ENCODE results near the gene GLRA1. TPM values are rescaled to one million over a fixed set of nuclear protein-coding genes. Genes with fewer than 3 reads are reported as not detected.

GLRA1 gene
- total RNA-seq, 4 donors from 2014 or later, result not detected

DNA sequence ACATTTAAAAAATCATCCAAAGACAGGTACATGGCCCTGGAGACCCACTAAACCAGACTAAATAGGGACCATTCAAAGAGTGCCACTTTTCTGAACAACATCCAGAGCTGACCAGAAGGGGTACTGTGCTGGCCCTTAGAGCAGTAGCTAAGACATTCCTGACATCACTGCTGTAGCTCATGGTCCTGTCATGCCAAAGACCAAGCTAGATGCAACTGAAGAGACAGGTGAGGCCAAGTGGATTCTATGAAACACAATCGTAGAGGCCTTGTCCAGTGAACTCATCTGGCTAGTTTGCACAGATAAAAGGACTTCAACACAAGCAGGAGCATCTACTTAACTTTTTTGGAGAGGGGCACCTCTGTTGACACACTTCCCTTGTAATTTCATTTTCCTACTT, 109.6 kb downstream of the GLRA1 start:
- Histone ChIP-seq H3K27me3 (no peaks in the 10 kb centered on the region), H3K4me3 (no peak overlapping the region), H3K27ac (no peak overlapping the region), H3K4me1 (no peaks in the 10 kb centered on the region), H3K36me3 (peaks cover 23% of the 10 kb centered on the region), H3K9me3 (no peaks in the 10 kb centered on the region)
- 100% methylated on average over 1 of the region's 1 CpG for WGBS
- TF ChIP-seq, protein P1, sequence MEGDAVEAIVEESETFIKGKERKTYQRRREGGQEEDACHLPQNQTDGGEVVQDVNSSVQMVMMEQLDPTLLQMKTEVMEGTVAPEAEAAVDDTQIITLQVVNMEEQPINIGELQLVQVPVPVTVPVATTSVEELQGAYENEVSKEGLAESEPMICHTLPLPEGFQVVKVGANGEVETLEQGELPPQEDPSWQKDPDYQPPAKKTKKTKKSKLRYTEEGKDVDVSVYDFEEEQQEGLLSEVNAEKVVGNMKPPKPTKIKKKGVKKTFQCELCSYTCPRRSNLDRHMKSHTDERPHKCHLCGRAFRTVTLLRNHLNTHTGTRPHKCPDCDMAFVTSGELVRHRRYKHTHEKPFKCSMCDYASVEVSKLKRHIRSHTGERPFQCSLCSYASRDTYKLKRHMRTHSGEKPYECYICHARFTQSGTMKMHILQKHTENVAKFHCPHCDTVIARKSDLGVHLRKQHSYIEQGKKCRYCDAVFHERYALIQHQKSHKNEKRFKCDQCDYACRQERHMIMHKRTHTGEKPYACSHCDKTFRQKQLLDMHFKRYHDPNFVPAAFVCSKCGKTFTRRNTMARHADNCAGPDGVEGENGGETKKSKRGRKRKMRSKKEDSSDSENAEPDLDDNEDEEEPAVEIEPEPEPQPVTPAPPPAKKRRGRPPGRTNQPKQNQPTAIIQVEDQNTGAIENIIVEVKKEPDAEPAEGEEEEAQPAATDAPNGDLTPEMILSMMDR (IDR thresholded peaks at IDR 0.05), result no peak
- no peak for TF ChIP-seq EP300 (IDR thresholded peaks at IDR 0.05)
- no peak for TF ChIP-seq POLR2AphosphoS5 (IDR thresholded peaks at IDR 0.05)
- TF ChIP-seq POLR2A (IDR thresholded peaks at IDR 0.05), result no peak
- no peak for DNase-seq (ENCODE audit: low spot score in 2 of 2)

DNA sequence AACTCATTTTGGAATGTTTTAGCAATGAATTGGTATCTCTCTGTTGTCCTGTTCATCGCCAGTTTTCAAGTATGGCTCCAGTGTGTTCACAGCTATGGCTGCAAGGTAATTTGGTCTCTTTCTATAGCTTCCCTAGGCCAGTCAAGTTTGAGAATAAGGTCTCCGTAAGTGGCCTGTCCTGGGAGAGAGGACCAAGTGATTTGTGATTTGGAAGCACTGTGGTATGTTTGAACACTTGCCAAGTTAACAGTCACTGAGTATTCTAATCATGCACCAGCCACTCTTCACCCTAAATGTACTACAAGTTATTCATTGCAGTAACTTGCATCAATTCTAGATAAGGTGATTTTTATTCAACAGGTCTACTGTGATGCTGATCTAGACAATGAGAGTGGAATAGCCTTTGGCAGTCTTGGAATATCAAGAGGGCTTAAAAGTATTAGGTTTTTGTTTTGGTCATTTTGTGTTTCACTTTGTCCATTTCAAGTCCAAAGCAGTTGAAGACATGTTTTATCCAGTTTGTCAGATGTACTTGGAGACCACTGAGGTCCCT, 111.8 kb downstream of the GLRA1 start:
- no peak for DNase-seq (ENCODE audit: low spot score in 2 of 2)
- no peak overlapping the region for H3K27ac ChIP-seq
- no peak overlapping the region for H3K4me3 ChIP-seq
- WGBS, result 77% methylated on average over 2 of the region's 2 CpGs
- peaks cover 28% of the 10 kb centered on the region for H3K36me3 ChIP-seq
- H3K4me1 ChIP-seq, result peaks cover 10% of the 10 kb centered on the region
- TF ChIP-seq POLR2AphosphoS5 (IDR thresholded peaks at IDR 0.05), result no peak
- TF ChIP-seq POLR2A (IDR thresholded peaks at IDR 0.05), result no peak
- TF ChIP-seq, protein P1 (IDR thresholded peaks at IDR 0.05), result no peak
- TF ChIP-seq EP300 (IDR thresholded peaks at IDR 0.05), result no peak
- no peaks in the 10 kb centered on the region for H3K27me3 ChIP-seq
- H3K9me3 ChIP-seq, result no peaks in the 10 kb centered on the region

DNA sequence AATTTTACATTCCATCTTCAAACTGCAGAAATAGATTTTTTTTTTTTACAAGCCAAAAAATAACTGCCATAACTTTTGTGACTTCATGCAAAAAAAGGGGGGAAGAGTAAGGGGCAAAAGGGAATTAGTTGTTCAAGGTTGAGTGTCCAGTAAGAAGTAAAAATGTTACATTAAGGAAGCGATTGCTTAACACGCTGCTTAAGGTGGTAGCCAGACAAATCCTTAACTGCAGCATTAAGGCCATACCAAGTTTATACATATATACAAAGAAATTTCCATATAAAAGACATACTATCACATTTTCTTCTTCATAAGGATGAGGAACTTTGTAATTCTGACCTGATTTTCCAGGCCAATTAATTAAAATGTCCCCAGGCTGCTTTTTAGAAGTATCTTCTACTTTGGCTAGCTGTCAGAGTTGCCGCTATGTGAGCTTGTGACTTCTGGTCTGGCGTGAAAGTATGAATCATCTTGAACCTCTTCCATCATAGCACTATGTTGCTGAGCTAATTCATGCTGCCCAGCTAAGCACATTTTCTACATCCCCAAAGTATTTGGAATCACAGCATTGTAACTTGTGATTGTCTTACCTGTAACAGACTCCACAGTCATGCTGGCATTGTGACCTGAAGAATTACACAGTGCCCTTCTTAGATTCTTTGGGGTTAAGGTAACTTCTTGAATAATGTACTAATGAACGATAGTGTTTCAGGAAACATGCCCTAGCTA, 112.9 kb downstream of the GLRA1 start:
- Histone ChIP-seq H3K9me3 (no peaks in the 10 kb centered on the region), H3K27ac (no peak overlapping the region), H3K4me1 (peaks cover 10% of the 10 kb centered on the region), H3K4me3 (no peak overlapping the region), H3K36me3 (peaks cover 25% of the 10 kb centered on the region), H3K27me3 (no peaks in the 10 kb centered on the region)
- WGBS, result 50% methylated on average over 5 of the region's 5 CpGs
- DNase-seq (ENCODE audit: low spot score in 2 of 2), result no peak
- TF ChIP-seq EP300 (IDR thresholded peaks at IDR 0.05), result no peak
- TF ChIP-seq, protein P1 (IDR thresholded peaks at IDR 0.05), result no peak
- TF ChIP-seq POLR2A (IDR thresholded peaks at IDR 0.05), result no peak
- no peak for TF ChIP-seq POLR2AphosphoS5 (IDR thresholded peaks at IDR 0.05)

DNA sequence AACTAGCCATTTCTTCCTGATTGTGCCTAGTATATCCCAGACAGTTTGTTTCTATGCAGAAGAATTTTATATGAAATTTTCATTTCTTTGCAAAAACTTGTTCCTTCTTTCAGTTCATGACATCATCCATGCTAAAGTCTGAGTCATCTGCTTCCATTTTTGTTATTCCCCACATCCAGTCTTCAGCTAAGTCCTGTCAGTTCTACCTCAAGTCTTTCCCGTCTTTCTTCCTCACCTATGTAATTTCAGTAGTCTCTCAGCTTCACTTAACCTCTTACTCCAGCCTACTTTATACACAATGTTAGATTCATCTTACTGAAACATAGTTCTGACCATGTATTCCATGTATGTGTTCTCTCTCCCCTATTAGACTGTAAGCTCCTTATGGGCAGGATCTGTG, 113.8 kb downstream of the GLRA1 start:
- no peak for TF ChIP-seq EP300 (IDR thresholded peaks at IDR 0.05)
- WGBS, result 100% methylated on average over 1 of the region's 1 CpG
- DNase-seq (ENCODE audit: low spot score in 2 of 2), result no peak
- Histone ChIP-seq H3K36me3 (peaks cover 28% of the 10 kb centered on the region), H3K27ac (no peak overlapping the region), H3K9me3 (no peaks in the 10 kb centered on the region), H3K4me3 (no peak overlapping the region), H3K4me1 (peaks cover 10% of the 10 kb centered on the region), H3K27me3 (no peaks in the 10 kb centered on the region)

DNA sequence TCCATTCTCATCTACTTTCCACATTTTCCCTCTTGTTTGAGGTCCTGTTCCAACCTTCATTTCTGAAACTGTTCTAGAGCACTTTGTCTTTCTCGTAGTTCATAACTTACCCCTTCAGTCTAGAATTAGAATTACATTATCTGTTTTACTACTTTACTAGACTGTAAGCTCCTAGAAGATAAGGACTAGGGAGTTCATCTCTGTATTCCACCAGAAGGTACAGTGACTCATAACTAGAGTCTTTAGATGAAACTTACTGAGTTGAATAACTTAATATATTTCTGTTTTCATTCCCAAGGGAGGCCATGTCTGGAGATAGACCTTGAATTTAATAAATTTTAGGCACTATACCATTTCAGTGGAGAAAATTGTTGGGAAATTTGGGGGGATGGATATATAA, 114.2 kb downstream of the GLRA1 start:
- H3K4me3 ChIP-seq, result no peak overlapping the region
- peaks cover 14% of the 10 kb centered on the region for H3K4me1 ChIP-seq
- no peak for DNase-seq (ENCODE audit: low spot score in 2 of 2)
- TF ChIP-seq POLR2AphosphoS5 (IDR thresholded peaks at IDR 0.05) (no peak), EP300 (IDR thresholded peaks at IDR 0.05) (no peak), POLR2A (IDR thresholded peaks at IDR 0.05) (no peak)
- TF ChIP-seq, protein P1 (IDR thresholded peaks at IDR 0.05), result no peak
- H3K36me3 ChIP-seq, result peaks cover 32% of the 10 kb centered on the region
- H3K27ac ChIP-seq, result no peak overlapping the region
- WGBS, result 39% methylated on average over 1 of the region's 1 CpG
- no peaks in the 10 kb centered on the region for H3K27me3 ChIP-seq
- no peaks in the 10 kb centered on the region for H3K9me3 ChIP-seq
